NCI-H526 (cell line): ENCODE results near the gene GNG3.
"Not testable (repeated sequence)": the region's sequence is repeated elsewhere in the genome, so short reads cannot be mapped to it uniquely, and the experiment has no call there.

Experiments used
- DNase-seq, 2 experiments: peaks; one replicate each; lab custom pipeline; 2025; lab: John Stamatoyannopoulos, UW

Gene GNG3

DNA sequence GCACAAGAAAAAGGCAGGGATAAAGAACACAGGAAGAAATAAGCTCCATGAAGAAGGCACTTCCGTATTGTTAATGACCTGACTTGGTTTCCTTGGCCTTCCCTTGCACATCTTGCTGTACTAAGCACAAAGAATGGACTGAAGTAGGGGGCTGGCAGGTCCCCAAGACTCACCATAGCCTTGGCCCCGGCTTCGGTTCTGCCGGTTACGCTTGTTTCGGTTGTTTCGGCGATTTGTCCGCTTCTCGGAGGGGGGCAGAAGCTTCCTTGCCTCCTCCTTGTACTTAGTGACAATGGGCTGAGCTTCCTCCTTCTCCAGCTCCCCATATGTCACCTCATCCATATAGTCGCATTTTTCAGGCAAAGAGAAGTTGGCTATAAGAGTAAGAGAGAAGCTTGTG, 9.3 kb downstream of the GNG3 start:
- DNase-seq = no peak

DNA sequence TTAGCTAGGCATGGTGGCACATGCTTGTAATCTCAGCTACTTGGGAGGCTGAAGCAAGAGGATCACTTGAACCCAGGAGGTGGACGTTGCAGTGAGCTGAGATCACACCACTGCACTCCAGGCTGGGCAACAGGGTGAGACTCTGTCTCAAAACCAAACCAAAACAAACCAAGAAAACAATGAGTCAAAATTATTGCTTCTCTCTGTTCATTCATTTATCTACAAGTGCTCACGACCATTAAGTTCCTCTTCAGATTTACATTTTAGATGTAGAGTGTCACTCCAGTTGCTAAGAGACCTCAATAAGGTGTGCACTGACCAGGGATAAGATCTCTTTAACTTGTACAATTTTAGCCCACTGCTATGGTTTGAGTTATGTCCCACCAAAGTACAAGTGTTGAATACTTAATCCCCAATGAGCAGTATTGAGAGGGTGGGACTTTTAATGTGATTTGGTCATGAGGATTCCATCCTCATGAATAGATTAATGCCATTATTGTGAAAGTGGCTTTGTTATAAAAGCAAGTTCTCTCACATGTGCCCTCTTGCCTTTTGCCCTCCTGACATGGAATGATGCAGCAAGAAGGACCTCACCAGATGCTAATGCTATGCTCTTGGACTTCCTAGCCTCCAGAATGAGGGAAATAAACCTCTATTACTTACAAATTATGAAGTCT, 12.0 kb downstream of the GNG3 start:
- no peak for DNase-seq

DNA sequence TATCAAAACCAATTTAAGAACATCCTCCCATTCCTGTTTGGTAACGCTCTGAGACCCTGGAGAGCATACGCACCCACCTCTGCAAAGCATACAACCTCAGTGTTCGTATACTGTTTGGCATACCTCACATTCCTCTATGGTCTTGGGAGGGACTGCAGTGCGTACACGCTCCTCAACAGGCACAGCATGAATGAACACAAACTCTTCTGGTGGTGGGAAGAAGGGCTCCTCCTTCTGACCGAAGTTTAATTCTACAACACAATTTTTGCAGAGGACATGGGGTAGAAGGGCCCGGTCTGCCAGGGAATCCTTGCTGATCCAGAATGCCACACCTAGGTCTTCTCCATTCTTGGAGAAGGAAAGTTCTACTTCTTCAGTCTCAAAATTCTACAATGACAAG, 14.5 kb downstream of the GNG3 start:
- peak in 1 of 2 experiments; percentile 39 for DNase-seq

DNA sequence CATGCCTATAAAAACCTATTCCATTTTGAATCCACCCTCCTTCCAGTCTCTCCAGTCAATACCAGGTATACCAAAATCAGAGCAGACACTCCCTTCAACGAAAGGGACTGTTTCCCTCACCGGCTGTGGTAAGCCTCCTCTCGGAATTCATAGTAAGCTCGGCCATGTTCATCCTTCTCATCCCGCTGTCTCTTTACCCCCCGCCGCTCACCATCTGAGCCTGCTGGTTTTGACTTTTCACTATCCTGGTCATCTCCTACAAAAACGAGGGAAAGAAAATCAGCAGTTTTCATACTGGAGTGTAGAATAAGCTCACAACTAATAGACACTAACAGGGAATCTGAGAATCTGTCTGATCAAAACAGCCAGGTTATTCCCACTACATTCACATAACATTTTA, 16.7 kb downstream of the GNG3 start:
- DNase-seq = no peak

DNA sequence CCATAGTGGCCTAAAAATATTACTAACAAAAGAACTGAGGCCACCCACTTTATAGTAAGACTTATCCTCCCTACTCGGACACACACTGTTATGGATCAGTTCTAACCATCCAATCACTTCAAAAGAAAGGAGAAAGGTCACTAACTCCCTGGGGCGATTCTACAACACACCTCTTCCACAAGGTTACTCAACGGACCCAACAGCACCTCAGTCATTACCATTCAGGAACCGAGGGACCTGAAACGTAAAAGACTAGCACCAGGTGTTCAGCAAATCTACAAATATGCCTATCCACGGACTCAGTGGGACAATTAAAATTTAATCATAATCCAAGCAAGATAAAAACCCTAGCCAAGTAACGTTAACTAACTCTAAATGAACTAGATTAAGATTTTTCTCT, 18.2 kb downstream of the GNG3 start:
- DNase-seq = peak in 1 of 2 experiments; percentile 19

DNA sequence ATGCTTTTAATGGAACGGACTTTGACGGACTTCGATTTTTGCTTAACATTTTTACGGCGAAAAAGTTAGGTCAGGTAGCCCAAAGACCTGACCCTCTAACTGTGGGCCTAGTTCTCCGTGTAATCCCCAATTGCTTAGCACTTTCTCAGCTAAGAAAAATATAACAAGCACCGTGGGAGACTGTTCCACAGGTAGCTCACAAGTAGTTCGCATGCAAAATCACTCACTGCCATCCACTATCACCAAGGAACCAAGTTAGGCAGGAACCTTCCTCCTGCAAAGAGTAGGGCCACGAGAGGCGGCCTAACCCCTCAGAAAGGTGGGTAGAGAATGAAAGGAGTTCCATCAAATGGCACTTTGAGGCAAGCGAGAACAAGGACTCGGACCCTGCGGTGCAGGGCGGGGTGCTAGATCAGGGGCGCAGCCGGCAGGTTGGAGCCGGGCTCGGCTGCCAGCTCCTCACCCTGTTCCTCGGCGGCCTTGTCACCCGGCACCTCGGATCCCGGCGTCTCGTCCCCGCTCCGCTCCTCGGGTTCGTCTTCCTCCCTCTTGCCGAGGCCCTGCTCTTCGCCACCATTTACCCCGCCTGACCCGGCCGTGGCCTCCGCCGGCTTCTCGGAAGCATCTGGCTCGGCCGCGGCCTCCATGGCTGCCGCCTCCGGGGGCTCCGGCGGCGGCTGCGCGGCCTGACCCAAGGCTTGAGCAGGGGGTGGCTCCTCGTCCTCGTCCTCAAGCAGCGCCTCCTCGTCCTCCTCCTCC, 18.9 kb downstream of the GNG3 start:
- peak in 1 of 2 experiments; percentile 52 for DNase-seq

DNA sequence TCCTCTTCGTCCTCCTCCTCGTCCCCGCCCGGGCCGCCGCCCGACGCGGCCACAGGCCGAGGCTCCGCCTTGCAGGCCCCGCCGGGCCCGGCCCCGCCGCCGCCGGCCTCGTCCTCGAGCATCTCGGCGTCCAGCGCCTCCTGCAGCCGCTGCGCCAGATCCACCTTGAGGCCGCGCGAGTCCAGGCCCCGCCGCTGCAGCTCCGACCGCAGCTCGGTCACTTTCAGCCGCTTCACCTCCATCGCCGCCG, 19.4 kb downstream of the GNG3 start:
- no peak for DNase-seq

DNA sequence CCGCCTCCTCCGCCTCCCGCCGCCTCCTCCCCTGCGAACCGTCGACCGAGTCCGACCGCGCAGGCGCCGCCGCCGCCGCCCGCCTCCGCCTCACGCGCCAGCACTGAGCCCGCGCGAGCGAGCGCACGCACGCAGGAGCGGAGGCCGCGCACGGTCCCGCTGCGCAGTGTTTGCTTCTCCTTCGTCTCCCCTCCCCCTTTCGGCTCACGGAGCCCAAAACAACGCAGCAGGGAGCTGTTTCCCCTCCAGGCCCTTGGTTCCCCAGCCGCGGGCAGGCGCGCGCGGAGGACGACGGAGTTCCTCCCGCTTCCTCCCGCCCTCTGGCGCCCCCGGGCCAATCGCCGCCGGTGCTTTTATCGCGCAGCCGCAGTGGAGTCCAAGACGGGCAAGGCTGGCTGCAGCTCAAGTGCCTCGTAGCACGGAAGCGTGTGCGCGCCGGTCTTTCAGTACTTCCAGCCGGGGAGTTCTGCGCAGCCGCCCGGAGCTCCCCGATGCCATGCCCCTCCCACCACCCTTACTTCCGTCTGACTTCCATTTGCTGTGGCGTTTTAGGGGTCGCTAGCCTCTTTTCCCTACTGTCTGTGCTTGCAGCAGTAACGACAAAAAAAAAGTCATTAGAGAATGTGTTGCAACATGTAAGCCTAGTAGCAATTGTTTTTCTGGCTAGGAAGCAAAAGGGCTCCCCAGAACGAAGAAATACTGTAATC, 19.8 kb downstream of the GNG3 start, which contains the start of gene HNRNPUL2:
TSS of gene HNRNPUL2 (minus strand) at position 293 of the 707 bp plus-strand sequence. CDS start 301 bp downstream, outside the sequence.
- DNase-seq = peak; percentile 99 to 100

DNA sequence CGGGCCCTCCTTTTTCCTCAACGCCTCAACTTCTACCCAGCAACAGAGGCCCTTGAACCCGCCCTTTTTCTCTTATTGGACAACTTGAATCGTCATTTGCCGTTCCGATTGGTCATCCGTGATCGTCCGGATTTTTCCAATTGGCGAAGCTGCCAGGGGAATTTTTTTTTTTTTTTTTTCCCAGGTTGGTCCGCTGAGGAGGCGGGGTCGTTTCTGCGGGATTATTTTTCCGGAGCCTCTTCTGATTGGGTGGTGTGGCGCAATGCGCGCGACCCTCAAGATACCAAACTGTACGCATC, 20.3 kb downstream of the GNG3 start:
- peak; percentile 99 for DNase-seq

DNA sequence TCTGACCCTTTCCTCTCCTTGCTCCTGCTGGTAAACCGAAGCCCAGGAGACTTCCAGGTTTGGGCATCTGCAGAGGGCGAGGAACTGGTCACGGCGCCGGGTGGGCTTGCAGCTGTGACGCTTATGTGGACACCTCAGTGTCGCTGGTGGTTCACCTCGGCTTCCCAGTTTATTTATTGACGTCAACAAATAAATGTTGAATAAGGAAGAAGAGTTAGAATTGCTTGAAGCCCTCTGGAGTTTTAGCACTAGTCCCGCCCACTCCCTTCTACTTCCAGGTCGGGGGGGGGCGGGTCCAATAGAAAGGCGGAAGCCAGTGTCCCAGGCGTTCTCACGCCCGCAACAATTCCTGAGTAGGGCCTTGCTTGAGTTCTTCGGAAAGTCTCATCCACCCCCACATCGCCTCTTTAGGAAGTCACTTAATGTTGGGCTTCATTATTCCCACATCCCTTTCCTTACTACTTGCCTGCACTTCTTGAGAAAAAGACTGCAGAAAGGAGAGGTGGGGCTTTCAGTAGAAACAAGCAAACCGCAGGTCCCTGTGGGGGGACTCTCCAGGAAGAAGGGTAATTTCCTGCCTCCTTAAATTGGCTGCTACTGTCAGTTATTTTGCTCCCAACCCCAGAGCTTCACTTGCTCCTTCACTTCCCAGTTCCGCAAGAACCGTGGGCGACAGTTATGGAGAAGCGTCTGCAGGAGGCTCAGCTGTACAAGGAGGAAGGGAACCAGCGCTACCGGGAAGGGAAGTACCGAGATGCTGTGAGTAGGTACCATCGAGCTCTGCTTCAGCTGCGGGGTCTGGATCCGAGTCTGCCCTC, 20.9 kb downstream of the GNG3 start, which contains the start of gene TTC9C:
TSS of gene TTC9C (plus strand) at position 316 of the 818 bp plus-strand sequence. CDS start at position 679, 363 bp downstream.
- DNase-seq = peak; percentile 93 to 96

DNA sequence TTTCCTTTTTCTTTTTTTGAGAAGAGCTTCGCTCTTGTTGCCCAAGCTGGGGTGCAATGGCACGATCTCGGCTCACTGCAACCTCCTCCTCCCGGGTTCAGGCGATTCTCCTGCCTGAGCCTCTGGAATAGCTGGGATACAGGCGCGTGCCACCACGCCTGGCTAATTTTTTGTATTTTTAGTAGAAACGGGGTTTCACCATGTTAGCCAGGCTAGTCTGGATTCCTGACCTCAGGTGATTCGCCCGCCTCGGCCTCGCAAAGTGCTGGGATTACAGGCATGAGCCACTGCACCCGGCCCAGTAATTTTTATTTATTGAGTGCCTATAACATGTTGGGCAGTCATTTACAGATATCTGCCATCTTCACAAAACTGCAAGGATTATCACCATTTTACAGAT, 22.6 kb downstream of the GNG3 start:
- DNase-seq = not testable (repeated sequence)

DNA sequence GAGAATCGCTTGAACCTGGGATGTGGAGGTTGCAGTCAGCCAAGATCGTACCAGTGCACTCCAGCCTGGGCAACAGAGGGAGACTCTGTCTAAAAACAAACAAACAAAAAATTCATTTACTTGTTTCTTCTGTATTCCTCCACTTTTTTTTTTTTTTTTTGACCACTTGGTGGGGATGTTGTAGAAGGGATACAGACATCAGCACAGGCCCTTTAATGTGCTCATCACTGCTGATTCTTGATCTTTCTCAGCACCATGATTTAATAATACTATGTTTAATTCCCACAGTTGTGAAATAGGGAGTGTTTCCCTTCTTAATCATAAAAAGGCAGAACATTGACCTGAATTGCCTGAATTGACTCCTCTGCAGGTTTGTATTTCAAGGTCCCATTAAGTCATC, 25.4 kb downstream of the GNG3 start:
- DNase-seq = peak; percentile 60 to 68

DNA sequence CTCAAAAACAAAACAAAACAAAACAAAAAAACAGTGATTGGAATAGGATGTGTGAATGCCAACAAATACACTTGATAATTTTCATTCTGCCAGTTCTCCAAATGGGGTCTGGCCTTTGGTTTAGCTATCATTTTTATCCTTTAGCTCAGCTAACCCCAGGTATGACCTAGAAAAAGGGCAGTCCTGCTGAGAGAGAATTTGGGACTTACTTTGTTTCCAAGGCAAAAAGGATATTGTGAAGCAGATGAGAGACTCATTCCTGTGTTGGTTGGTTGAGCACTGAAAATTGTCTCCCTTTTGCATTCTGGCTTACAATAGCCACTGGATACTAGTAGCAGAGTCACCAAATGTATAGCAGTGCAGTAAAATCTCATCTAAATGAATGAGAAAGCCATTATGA, 29.7 kb downstream of the GNG3 start:
- DNase-seq = no peak

DNA sequence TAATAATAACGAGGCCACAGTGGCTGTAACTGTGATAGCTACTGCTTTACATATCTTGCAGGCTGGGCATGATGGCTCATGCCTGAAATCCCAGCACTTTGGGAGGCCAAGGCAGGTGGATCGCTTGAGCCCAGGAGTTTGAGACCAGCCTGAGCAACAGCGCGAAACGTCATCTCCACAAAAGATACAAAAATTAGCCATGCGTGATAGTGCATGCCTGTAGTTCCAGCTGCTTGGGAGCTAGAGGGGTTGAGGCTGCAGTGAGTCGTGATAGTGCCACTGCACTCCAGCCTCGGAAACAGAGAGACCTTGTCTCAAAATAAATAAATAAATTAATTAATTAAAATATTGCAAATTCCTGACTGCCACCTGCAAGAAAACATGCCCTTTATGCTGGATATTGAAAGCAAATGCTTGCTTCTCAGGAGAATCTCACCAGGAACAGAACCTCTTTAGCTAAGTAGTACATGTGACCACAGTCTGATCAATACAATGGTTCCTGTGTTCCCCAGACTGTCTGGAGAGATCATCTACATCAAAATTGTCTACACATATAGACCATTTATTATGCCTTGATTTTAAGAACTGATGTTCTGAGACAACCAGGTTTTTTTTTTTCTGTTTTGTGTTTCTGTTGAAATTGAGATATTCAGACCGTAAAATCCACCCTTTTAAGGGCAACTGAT, 40.1 kb downstream of the GNG3 start:
- DNase-seq = peak; percentile 82 to 90

DNA sequence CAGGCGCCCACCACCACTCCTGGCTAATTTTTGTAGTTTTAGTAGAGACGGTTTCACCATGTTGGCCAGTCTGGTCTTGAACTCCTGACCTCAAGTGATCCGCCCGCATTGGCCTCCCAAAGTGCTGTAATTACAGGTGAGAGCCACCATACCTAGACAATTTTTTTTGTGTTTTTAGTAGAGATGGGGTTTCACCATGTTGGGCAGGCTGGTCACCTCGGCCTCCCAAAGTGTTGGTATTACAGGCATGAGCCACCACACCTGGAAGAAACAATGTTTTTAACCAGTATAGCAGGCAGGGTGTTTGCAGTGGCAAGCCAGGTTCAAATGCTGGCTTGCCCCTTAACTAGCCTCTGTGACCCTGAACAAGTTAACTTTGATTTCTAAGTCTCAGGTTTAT, 42.5 kb downstream of the GNG3 start:
- DNase-seq = not testable (repeated sequence)

DNA sequence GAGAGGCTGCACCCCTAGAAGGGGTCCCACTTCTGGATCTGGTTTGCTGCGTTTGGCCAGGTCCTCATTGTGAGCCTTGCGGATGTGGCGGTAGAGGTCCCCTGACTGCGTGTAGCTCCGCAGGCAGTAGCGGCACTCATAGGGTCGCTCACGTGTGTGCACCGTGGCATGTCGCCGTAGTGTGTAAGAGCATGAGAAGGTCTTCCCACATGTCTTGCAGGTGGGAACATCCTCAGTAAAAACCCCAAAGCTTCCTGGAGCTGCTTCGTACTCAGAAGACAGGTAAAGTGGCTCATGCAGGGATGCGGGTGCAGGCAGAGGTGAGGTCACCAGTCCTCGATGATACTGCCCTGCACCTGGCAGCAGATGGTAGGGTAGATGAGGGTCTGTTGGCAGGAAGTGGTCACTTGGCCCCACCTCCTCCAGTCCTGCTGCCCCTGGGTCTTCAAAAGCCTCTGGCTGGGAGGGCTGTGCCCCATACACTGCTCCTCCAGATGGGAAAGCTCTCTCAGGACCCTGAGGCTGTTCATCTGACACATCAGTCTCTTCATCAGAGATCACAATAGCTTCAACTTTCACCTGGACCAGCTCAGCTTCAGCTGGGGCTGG, 44.8 kb downstream of the GNG3 start:
- no peak for DNase-seq

DNA sequence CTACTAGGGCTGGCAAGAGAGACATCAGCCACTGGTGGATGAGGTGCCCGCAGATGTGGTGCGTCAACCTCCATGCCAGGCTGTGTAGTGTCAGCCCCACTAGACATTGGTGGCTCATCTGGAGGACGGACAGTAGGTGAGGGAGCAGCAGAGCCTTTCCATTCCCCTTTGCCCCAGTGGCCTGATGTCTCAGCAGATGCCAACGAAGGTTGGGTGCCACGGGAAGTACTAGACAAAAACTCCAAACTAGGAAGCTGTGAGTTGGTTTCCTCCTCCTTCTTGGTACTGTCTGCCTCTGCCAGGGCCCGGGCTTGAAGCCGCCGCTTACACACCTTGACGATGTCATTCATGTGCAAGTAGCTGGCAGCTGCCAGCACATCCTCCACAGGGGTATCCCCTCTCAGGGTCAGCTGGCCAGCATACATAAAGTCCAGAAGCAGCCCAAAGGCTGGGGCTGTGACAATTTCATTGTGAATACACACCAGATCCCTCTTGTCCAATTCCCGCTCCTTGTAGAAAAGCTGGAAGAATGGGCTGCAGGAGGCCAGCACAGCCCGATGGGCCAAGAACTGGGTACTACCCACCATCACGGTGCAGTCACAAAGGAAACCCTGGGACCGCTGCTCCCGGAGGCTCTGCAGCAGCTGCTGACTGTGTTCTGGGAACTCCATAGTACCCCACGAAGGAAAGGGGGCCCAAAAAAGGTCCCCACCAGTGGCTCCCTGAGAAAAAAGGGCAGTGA, 45.7 kb downstream of the GNG3 start:
- no peak for DNase-seq

DNA sequence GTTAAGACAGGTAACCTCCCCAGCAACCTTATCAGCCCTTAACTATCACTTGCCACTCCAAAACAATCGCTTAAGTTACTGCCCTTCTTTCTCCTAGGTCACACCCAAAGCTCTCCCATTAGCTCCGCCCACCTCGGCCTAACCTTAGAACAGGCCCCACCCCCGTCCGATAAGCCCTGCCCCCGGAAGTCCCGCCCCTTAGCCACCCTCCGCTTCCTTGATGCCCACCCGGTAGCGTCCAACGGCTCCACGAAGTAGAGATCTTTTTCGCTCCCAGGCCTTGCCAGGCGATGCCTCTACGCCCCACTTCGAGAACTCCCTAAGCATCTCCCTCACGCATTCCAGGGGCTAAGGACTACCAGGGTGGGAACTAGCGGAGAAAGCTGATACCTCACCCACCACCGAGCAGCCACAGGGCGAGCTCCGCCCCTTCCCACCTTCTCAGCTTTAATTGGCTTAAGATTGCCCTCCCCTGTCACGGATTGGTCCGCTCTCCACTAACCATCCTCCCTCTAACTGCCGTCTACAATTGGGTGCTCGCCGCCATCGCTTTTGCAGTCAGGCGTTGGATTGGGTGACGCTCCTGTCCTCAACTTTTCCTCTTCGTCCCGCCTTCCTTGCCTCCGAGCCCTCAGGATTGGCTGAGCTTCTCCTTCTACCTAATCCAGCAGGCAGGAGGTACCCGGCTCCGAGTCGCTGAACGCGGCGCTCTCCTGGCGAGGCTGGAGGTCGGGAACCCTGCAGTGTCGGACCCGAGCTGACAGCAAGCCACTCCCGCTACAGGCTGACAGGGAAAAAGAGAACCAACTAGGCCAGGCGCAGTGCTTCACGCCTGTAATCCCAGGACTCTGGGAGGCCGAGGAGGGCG, 46.5 kb downstream of the GNG3 start, which contains the start of gene ZBTB3:
TSS of gene ZBTB3 (minus strand) at position 425 of the 868 bp plus-strand sequence. CDS start 496 bp downstream, outside the sequence.
- DNase-seq = peak; percentile 100

DNA sequence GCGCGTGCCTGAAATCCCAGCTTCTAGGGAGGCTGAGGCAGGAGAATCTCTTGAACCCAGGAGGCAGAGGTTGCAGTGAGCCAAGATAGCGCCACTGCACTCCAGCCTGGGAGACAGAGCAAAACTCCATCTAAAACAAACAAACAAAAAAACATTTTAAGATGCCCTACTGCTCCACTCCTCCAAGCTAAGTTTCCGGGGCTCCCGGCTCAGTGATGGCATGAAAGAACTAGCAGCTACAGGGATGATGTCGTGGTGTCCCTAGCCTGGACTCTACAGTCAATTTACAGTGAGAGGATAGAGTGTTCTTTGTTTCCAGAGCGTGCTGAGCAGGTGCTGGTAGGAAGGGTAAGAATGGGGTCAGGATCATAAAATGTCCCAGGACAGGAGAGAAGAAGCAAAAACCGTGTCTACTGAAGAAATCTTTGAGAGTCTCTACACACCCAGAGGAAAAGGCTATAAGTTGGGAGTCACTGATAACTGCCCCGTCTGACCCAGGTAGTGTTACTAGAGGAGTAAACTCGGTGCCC, 47.7 kb downstream of the GNG3 start:
- no peak for DNase-seq
